ENCODE measurements around the gene STK10. TPM values are rescaled to one million over a fixed set of nuclear protein-coding genes. Genes with fewer than 3 reads are reported as not detected.

Gene STK10
- total and polyA plus RNA-seq, 2 experiments from 2014 or later = 7.5 to 17.8 TPM

DNA sequence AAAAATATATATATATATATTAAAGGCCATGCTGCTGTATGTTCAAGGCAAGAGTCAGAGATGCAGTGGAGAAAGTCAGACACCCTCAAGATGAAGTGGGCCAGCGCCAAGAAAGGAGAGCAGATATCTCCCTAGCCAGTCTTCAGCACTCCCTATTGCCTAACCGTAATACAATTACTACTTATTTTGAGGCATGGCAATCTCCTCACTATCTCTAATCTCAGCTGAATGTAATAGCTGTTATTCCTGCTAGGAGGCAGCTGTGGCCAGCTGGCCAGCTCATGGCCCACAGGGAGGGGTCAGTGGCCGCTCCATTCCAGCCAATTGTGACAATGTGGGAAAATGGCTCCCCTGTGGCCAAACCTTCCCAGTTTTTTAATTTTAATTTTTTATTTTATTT is 94.1 kb downstream of the STK10 start:
- Mint-ChIP-seq H3K27me3 (ENCODE audit: insufficient read depth, low read depth, poor library complexity) (peaks cover 3% of the 10 kb centered on the region), H3K4me3 (no peak overlapping the region), H3K9me3 (no peaks in the 10 kb centered on the region), H3K4me1 (peaks cover 13% of the 10 kb centered on the region; the same call in 2 of the 3 replicates), H3K36me3 (ENCODE audit: low read depth) (peaks cover 3% of the 10 kb centered on the region; the same call in 2 of the 3 replicates), H3K27ac (no peak overlapping the region)
- H3K27ac ChIP-seq (ENCODE audit: low read depth) = no peak overlapping the region
- no peaks in the 10 kb centered on the region for H3K27me3 ChIP-seq (ENCODE audit: insufficient read depth)
- no peak overlapping the region for H2AFZ ChIP-seq
- no peaks in the 10 kb centered on the region; the same call in 1 of the 2 replicates for H4K20me1 ChIP-seq (replicated peaks; ENCODE audit: insufficient read depth)
- H3K79me2 ChIP-seq (replicated peaks; ENCODE audit: insufficient read depth) = no peaks in the 10 kb centered on the region
- H3K4me1 ChIP-seq (ENCODE audit: insufficient read depth) = peaks cover 6% of the 10 kb centered on the region; the same call in 1 of the 2 replicates
- no peak for ATAC-seq
- H3K36me3 ChIP-seq (ENCODE audit: insufficient read depth) = no peaks in the 10 kb centered on the region
- no peak overlapping the region for H3K4me3 ChIP-seq
- H3K4me2 ChIP-seq = no peak overlapping the region
- H3K9me2 ChIP-seq (ENCODE audit: insufficient read depth) = peaks cover 6% of the 10 kb centered on the region; the same call in 1 of the 2 replicates
- DNase-seq (ENCODE audit: low spot score) = no peak
- 0 out of 2 replicates have a peak, but pooled peaks cover 3% of the 10 kb centered on the region for H3F3A ChIP-seq (replicated peaks; ENCODE audit: low read depth)
- TF ChIP-seq ETS1 (IDR thresholded peaks at IDR 0.05) (no peak), POLR2AphosphoS5 (IDR thresholded peaks at IDR 0.05; ENCODE audit: low read depth) (no peak)

- H3K36me3 Mint-ChIP-seq (ENCODE audit: low read depth) = peaks cover 3% of the 10 kb centered on the region; the same call in 1 of the 3 replicates
- 0 out of 2 replicates have a peak, but pooled peaks cover 5% of the 10 kb centered on the region for H3K9me2 ChIP-seq (ENCODE audit: insufficient read depth)
- DNase-seq (ENCODE audit: low spot score) (no peak), ATAC-seq (no peak)
- peaks cover 6% of the 10 kb centered on the region; the same call in 1 of the 2 replicates for H3K4me1 ChIP-seq (ENCODE audit: insufficient read depth)
- H3K27me3 Mint-ChIP-seq (ENCODE audit: insufficient read depth, low read depth, poor library complexity) = peaks cover 5% of the 10 kb centered on the region
- H3K4me3 ChIP-seq = no peak overlapping the region
- peaks cover 13% of the 10 kb centered on the region; the same call in 2 of the 3 replicates for H3K4me1 Mint-ChIP-seq
- H3K9me3 Mint-ChIP-seq = no peaks in the 10 kb centered on the region
- no peak overlapping the region for H3K4me2 ChIP-seq
- no peaks in the 10 kb centered on the region for H3K27me3 ChIP-seq (ENCODE audit: insufficient read depth)
- H3K4me3 Mint-ChIP-seq = no peak overlapping the region
- H2AFZ ChIP-seq = no peak overlapping the region
- no peaks in the 10 kb centered on the region for H3K36me3 ChIP-seq (ENCODE audit: insufficient read depth)
- TF ChIP-seq REST (IDR thresholded peaks at IDR 0.05; ENCODE audit: unreplicated experiment) = no peak
- TF ChIP-seq JUNB (IDR thresholded peaks at IDR 0.05; ENCODE audit: unreplicated experiment) = no peak
- TF ChIP-seq EZH2 (IDR thresholded peaks at IDR 0.05; ENCODE audit: low read depth, unreplicated experiment) = no peak
- no peak for TF ChIP-seq EZH2phosphoT487 (IDR thresholded peaks at IDR 0.05; ENCODE audit: unreplicated experiment)
- no peak overlapping the region for H3K27ac Mint-ChIP-seq
- no peaks in the 10 kb centered on the region for H3K79me2 ChIP-seq (replicated peaks; ENCODE audit: insufficient read depth)
- no peak overlapping the region for H3K27ac ChIP-seq (ENCODE audit: low read depth)
- 0 out of 2 replicates have a peak, but pooled peaks cover 3% of the 10 kb centered on the region for H3F3A ChIP-seq (replicated peaks; ENCODE audit: low read depth)
- H4K20me1 ChIP-seq (replicated peaks; ENCODE audit: insufficient read depth) = no peaks in the 10 kb centered on the region; the same call in 1 of the 2 replicates
Observed at GRCh38 chr5:172093559-172093958, 94.5 kb downstream of the STK10 start.
